GM12865 (cell line): ENCODE data around the gene CEACAM5.

Experiments
- DNase-seq: peaks from one replicate; pipeline ENCODE4 v3.0.0; 2010; ENCODE audit warnings: low read depth
- H3K4me3 ChIP-seq: 2 replicates; pipeline ENCODE4 v1.5.1; 2011; ENCODE audit warnings: mild to moderate bottlenecking, low read depth, low read length, control low read depth
- TF ChIP-seq, protein P1 (sequence below): IDR thresholded peaks from 2 replicates; pipeline ENCODE4 v1.5.1; 2011; ENCODE audit warnings: low read length, control low read depth, low read depth, inconsistent platforms; ENCODE audit not compliant: insufficient read depth; ENCODE audit errors: missing control alignments

CEACAM5 gene

GRCh38 chr19:41771410-41771809 is 63.0 kb downstream of the CEACAM5 start:
- DNase-seq: no peak
- TF ChIP-seq, protein P1, sequence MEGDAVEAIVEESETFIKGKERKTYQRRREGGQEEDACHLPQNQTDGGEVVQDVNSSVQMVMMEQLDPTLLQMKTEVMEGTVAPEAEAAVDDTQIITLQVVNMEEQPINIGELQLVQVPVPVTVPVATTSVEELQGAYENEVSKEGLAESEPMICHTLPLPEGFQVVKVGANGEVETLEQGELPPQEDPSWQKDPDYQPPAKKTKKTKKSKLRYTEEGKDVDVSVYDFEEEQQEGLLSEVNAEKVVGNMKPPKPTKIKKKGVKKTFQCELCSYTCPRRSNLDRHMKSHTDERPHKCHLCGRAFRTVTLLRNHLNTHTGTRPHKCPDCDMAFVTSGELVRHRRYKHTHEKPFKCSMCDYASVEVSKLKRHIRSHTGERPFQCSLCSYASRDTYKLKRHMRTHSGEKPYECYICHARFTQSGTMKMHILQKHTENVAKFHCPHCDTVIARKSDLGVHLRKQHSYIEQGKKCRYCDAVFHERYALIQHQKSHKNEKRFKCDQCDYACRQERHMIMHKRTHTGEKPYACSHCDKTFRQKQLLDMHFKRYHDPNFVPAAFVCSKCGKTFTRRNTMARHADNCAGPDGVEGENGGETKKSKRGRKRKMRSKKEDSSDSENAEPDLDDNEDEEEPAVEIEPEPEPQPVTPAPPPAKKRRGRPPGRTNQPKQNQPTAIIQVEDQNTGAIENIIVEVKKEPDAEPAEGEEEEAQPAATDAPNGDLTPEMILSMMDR: no peak
- no peak overlapping the region for H3K4me3 ChIP-seq

GRCh38 chr19:41774515-41774980 is 66.1 kb downstream of the CEACAM5 start:
- H3K4me3 ChIP-seq: no peak overlapping the region
- TF ChIP-seq, protein P1: no peak
- no peak for DNase-seq

DNA sequence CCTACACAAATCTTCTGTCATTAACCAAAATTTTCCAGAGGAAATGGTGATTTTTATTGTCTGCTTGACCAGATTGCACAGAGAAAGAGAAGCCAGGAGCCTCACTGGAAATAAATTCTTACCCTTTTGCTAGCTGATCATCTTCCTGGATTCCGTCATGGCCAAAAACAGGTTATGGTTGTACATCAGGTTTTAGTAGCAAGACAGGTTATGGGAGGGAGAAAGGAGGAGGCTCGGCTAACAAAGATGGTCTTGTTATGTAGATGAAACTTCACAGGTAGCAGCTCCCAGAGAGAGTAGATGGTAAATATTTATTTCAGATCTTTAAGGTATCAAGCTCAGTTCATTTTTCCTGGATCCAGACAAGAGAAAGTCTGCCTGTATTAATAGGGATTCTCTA is 68.3 kb downstream of the CEACAM5 start:
- TF ChIP-seq, protein P1: no peak
- H3K4me3 ChIP-seq: no peak overlapping the region
- DNase-seq: no peak
